Mucosa of gallbladder (tissue), 1 donor: ENCODE measurements around the gene ITPK1. TPM values are rescaled to one million over a fixed set of nuclear protein-coding genes. Genes with fewer than 3 reads are reported as not detected.
A peak's percentile ranks its signal among the peaks of the same experiment; 100 is the strongest.

Source experiments
- DNase-seq: peaks from one replicate; pipeline ENCODE4 v3.0.0-alpha.2; 2020; ENCODE audit warnings: low spot score
- total RNA-seq: library from RNA; stranded (reverse); gene quantifications from one replicate; pipeline ENCODE4 v1.2.1, GENCODE V29; 2021
- donor health status: DM: no; HTN: no; CAD: no.

Gene ITPK1
- total RNA-seq, 1 donor from 2014 or later, result 187 TPM

DNA sequence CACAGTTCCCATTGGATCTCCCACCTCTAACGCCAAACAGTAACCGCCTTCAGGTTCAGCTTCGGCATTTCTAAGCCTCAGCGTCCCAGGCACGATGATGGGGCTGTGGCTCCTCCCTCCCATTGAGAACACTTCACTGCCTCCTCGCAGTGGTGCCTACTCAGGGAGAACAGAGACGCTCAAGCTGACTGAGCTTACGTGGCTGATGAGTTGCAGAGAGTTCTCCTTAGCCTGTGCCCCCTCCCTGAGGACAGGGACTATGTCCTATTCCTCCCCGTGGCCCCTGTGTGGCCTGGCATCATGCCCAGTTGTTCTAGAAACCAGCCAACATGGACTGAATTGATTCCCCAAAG is 87.0 kb downstream of the ITPK1 start:
- no peak for DNase-seq

DNA sequence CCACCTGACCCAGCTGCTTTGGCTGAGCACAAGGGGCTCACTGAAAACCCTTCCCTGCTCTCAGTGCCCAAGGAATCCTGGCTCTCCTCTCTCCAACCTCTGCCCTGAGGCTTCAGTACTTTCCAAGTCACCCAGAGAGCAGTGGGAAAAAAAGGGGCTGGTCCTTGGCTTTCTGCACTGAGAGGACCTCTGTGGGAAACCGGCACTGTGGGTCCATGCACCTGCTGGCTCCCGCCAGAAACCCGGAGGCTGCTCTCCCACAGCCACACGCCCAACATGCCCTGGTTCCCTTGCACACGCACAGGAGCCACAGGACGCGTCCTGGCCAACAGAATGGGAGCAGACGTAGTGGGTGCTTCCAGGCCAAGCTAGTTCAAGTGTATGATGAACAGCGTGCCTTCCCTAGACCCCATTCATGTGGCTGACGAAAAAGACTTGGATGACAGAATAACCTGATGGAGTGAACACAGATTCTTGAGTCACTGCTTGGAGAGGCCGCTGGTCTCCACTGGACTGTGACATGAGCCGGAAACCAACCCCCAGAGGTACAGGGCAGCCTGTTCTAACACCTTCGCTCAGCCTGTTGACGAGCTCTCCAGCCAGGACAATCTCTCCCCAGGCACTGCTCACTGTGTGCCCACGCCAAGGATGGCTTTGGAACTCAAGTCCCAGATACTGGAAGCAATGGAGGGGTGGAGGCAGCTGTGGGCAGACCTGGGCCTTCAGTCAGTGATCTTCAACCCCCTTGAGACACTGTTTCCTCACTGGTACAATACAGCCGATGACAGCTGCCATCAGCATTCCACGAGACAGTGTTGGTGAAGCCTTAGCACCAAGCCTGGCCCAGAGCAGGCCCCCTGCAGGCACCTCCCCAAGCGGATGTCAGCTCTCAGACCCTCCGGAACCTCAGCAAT is 87.7 kb downstream of the ITPK1 start:
- DNase-seq, result no peak

DNA sequence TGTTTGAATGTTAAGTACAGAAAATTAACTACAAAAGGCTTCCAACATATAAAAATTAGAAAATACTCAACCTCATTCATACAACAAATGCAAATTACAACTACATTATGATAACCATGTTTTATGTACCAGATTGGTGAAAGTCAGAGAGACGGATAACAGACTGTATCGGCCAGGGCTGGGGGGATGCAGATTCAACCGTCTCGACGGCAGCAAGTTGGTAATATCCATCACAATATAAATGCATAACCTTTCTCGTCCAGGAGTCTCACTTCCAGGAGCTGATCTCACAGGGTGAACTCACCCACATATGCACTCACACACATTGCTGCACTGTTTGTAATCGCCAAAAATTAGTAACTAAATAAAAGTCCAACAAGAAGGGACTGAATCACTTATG is 89.4 kb downstream of the ITPK1 start:
- no peak for DNase-seq

DNA sequence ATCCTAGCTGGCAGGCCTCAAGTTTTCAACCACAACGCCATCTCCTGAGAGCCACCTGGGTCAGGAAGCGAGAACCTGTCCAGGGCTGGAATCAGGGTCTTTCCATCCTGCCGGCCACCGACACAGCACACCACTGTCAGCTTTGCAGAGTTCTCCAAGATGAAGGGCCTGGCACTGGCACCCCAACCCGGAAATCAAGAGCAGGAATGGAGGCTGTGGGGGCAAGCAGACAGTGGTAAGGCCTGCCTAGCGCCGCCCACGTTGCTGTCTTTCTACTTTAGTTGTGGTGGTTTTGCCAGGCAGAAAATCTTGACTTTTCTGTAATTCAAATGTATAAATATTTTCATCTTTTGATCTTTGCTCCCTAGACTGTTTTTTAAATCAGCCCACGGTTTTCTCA is 90.7 kb downstream of the ITPK1 start:
- no peak for DNase-seq

DNA sequence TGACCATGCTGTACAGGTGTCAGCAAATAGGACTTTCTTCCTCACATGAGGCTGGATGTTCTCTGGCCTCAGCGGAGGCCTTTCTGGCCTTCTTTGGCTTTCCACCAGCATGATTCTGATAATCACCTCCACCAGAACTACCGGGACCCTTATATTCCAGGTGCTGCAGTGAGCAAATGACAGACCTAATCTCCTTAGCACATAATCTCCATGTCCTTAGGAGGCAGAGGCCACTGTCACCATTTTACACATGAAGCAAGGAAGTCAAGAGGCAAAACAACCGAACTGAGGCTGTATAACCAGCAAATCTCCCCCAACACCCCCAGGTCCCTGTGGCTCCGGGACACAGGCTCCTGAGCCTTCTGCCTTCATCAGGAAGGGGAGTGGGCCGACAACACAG is 91.2 kb downstream of the ITPK1 start:
- no peak for DNase-seq

DNA sequence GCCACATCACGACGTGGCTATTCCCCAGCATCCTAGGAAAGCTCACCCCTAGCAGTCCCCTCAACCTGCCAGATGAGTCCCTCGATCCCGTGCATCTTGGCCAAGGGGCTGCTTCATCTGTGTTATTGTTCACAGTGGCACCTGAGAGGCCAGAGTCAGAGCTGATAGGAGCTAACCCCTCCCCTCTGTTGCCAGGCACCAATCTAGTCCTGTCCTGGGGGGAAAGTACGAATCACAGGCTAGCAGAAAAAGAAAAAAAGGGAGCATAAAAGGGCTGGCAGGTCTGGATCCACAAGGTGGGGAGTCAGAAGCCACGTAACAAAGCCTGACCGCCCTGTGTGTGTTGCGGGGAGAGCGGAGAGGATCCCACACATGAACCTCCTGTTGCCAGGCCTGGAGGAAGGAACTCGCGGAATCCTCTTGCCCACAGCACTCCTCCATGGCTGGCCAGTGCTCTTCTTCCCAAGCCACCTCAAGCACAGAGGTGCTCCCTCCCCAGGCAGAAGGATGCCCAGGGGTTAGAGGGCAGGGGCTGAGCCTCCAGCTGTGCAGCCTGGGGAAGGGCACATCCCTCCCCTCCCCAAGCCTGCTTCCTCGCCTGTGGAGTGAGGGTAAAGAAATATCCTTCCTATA is 91.8 kb downstream of the ITPK1 start:
- DNase-seq, result no peak

DNA sequence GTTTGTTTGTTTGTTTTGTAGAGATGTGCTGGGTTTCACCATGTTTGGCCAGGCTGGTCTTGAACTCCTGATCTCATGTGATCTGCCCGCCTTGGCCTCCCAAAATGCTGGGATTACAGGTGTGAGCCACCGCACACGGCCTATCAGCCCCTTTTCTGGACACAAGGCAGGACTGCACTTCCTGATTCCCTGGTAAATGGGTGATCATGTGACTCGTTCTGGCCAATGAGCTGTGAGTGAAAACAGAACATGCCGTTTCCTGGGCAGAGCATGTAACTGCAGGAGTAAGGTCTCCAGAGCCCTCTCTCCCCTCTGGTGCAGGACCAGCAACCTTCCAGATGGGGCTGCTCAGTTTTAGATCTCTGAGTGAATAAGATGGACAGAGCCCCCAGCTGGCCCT is 92.7 kb downstream of the ITPK1 start:
- no peak for DNase-seq

DNA sequence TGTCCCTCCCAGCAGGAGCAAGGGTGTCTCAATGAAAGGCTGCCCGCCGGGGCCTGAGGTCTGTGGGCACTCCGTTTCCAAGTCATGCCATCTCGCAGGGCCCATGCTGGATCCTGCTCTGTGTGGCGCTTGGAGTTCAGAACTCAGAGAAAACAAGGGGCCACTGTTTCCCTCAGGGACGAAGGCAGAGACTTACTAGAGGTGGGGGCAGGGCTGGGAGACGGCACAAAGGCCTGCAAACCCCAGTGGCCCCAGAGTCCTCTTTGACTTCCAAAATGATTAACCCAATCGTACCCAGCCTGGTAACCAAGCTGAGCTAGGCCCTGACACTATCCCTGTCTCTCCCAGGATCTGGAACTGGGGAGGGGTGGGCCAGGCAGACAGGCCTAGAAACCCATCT is 95.8 kb downstream of the ITPK1 start:
- no peak for DNase-seq

DNA sequence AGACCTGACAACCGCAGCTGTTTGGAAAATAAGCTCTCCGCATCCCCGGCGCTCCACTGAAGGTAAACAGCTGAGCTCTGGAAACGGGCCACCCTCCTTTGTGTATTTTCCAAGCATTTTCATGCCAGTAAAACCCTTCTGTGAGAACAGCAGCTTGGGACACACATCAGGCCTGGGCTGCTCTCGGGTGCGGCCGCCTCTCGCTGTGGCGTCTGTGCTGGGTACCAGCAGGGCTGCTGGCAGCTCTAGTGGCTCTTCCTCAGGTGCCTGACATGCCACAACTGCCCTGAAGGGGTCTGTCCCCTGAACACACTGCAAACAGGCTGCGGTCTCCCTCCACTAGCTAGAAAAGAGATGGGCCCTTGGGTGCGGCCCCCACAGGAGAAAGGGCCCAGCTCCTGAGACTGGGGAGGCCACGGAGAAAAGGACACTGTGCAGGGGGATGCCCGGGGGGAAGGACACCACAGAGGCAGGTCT is 96.3 kb downstream of the ITPK1 start:
- no peak for DNase-seq

DNA sequence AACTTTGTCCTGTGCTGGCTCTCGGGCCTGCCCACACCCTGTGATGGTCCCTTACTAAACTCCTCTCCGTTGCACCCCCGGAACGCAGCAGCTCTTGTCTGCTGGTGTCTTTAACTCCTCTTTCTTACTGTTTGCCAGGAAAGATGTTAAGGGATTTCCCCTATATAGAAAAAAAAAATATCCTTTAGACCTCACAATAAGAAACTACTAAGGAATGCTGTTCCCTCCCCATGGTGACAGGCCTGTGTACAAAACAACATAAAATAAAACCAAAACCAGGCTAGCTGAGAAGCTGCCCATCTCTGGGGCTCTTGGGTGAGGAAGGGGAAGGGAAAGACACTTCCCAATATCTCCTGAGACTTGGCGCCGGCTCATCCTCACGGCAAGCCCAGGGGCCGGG is 97.4 kb downstream of the ITPK1 start:
- no peak for DNase-seq

DNA sequence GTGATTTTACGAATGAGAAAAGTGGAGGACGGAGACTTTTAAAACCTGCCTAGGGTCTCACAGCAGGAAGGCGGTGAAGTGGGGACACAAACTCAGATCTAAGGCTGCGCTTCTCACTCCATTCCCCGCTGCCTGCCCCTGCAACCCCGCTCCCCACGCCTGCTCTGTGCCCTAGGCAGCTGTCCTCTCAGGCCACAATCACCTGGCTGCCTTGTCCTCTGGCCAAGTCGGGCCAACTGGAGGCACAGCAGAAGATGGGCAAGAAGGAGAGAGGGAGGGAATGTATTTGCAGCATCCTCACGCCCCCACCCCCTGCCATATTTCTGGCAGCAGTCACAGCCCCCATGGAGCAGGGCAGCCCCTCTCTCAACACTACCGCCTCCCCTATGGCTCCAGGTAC is 97.8 kb downstream of the ITPK1 start:
- DNase-seq, result no peak

DNA sequence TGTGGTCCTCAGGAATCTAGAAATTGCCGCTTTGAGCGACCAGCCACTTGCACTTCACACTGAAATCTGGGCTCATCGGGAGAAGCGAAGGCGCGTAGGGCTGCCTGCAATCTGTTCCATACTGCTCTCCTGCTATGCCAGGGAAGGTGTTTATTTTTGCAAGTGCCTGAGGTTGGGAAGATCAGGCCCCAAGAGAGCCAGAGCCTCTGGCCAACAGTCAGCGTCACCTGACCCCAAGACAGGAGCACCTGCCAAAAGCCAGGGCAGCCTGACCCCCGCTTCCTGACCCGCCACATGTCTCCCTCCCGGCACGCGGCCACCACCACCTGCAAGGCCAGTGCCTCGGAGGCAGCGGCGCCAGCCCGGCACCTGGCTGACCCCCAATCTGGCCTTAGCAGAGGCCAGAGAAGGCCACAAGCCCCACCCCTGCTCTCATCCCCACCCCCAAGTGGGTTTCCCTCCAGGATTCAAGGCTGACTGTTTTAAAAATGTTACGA is 98.4 kb downstream of the ITPK1 start:
- no peak for DNase-seq

DNA sequence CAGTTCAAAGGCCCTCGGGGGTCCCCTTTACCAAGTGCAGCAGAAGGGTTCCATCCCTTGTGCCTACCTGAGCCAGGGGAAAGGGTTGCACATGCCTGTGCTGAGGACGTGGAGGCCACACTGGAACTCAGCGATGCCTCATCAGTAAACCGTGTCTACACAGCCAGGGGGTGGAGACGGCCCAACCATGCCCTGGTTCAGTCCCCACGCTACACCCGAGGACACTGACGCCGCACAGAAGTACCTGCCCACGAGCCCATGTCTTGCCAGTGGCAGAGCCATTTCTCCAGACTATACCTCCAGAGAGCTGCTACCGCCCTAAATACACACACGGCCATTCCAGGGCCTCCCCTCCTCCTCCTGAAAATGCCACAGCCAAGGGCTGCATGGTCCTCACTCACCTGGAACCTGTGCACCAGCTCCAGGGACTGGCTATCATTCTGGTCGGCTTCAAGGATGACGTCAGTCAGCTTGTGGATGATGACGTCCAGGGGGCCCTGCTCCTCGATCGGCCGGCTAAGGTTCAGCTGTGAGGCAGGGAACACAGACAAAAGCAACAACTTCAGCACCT is 99.4 kb downstream of the ITPK1 start:
- no peak for DNase-seq

DNA sequence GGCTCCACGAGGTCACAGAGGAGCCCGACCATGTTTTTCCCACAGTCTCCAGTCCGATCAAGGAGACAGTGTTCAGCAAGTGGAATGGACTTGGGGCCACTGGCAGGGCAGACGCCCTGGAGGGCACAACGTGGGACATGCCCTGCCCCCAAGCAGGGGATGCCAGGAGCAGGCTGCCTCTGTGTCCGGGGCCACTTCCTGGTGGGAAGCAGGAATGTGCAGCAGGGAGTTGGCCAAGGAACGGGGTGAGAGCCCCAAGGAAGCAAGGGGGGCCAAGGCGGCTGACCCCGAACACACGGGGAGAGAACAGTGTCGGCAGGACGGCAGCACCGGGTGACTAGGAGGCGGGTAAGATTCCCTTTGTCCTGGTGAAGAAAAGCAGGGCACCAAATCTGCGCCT is 100.2 kb downstream of the ITPK1 start:
- DNase-seq, result no peak

DNA sequence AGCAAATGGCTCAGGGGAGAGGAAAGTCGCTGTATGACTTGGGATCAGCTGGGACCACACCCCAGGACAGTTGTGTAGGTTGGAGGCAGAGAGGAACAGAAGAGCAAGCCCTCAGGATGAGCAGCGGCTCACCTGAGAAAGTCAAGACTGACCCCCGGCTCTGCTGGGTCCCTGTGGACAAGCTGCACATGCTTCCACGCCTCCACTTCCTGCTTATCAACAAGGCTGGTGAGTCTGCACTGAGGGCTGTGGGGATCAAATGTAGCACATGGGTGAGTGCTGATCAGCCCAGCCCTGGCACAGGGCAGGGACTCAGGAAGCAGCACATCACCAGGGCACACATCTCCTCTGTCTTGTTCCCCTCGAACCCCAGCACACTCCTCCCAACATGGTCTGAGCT is 100.7 kb downstream of the ITPK1 start:
- no peak for DNase-seq

DNA sequence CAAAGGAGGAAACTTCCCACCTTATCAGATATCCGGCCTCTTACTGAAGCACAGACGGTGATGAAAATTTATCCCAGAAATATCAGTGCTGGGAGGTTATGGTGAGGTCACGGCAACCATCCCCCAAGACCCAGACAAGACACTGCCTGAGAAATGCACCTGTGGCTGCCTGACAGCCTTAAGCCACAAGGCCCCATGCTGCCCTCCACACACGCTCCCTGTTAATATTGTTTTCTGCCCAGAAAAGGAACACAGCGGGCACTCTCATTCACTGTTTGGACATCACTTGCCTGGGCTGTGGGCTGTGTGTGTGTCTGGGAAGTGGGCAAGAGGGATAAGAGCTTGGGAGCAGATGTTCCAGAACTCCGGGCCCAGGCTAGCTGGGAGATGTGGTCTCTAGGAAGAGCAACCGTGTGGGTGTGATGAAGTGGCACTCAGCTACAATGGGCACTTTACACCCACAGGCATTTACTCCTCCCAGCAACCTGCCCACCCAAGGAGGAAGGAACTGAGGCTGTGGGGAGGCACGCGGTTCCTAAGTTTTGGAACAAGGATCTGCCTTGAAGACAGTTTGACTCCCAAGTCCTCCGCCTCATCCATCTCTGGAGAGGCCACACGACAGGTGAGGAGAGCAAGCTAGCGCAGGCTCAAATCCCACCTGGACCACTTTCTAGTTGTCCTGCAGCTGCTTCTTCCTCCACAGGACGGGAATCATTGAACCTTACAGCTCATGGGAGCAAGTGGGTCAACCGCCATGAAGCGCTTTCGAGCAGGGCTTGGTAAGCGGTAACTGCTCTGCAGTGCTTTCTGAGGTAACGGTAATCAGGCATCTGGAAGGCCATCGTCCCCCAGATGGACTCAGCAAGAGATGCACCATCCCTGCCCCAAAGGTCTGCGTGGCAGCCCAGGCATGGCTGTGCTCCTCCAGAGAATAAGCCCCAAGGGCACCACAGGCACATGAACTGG is 101.4 kb downstream of the ITPK1 start:
- no peak for DNase-seq

DNA sequence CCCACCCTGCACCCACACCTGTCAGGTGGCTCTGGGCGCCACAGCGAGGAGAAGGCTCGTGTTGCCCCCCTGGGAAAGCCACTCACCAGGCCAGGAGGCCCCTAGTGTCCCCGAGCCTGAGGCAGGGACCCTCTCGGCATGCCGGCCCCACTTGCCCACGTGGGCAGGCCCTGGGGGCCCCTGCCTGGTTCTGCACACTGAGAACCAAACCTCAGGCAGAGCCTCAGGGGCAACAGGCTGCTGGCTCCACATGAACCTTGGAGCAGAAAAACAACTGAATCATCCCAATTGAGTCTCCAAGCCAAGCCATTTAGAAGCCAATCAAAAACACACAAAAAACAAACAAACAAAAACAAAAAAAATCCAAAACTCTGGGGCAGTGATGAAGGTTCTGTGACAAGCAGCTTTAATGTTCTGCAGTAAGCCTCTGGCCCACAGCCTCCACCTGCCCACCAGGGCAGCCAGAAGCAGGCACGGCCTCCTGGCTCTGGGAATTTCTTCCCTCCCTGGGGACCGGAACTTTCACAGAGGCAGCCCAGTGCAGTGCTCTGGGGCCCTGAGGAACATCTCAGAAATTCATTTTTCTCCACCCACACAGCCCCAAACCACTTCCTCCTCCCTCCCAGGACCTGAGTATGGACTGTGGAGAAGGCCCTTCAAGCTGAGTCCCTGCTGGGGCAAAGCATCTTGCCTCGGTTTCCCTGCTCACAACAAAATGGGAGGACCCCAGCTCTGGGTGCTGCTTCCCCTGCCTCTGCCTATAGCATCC is 102.6 kb downstream of the ITPK1 start:
- no peak for DNase-seq

DNA sequence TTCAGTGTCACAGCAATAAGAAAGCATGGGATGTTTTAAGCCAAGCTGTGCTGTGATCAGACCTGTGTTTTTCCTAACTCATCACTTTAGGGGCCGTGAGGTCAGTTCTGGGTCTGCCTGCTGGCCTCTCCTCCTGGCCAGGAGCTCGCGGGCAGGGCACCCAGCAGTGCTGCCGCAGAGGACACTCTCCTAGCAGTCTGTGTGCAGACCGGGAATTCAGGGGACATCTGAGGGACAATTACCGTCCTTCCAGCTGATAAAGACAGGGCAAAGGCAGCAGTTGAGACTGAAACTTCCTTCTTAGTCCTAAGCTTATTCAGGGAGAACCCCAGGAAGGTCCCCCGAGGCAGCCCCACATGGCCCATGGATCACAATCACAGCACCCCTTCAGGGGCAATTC is 103.2 kb downstream of the ITPK1 start:
- DNase-seq, result no peak

DNA sequence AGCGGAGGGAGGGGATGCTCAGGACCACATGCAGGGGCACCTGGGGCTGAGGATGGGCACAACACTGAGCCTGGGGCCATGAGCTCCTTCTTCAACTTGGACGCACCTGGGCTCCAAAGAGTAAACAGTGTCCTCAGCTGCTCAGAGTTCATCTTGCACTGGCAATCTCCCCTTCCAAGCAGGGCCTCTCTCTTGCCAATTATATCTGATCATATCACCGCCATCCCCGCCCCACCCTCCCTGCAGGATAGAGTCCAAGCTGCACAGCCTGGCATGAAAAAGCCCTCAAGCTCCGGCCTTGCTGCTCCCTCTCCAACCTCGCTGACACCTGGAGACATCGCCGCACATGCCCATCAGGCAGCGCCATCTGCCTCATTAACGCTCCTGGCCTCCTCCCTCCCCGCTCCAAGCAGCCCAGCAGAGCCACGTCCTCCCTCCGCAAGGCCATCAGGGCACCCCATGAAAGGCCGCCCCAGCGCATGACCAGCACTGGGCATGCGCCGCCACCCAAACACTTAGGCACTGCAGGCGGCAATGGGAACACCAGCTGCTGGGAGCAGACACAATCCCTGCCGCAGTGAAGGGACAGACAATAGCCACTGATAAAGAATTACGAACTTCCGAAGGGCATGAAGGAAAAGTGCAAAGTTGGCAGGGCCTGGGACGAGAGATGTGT is 103.9 kb downstream of the ITPK1 start:
- DNase-seq, result peak; percentile 82

DNA sequence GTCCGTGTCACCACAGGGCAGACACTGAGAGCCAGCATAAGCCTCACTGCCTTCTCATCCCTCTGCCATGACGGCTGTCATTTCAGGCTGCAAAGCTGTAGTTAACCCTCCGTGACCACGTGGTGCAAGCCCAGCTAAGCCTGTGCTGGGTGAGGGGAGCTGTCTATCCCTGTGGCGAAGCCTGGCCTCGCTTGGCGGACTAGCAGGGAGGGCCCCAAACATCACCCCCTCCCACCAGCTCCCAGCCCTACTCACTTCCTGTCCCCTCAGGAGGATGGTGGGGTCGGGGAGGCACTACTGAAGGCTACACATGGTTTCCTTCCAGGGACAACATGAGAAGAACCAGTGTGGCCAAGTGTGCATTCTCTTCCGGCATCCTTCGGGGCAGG is 104.6 kb downstream of the ITPK1 start:
- DNase-seq, result no peak
